ENCODE data around the gene TTC19. TPM values are rescaled to one million over a fixed set of nuclear protein-coding genes. Genes with fewer than 3 reads are reported as not detected.

Gene TTC19
- total and polyA plus RNA-seq, 9 donors, result 19.2 to 80.0 (median 32.4) TPM

DNA sequence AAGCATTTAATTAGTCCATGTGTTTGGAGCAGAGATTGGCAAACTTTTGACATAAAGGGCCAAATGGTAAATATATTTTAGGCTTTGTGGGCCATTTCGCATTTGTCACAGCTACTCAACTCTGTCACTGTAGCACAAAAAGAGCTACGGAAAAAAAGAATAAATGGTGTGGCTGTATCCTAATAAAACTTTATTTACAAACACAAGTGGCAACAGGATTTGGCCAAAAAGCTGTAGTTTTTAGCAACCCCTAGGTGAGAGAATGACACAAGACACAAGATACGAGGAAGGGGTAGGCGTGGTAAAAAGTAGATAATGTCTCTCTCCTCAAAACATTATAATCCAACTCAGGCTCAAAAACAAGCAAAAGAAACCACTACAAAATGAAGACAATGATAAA, 66.5 kb downstream of the TTC19 start:
- H3K27ac ChIP-seq, result no peak overlapping the region
- no peaks in the 10 kb centered on the region for H3K9me3 ChIP-seq

DNA sequence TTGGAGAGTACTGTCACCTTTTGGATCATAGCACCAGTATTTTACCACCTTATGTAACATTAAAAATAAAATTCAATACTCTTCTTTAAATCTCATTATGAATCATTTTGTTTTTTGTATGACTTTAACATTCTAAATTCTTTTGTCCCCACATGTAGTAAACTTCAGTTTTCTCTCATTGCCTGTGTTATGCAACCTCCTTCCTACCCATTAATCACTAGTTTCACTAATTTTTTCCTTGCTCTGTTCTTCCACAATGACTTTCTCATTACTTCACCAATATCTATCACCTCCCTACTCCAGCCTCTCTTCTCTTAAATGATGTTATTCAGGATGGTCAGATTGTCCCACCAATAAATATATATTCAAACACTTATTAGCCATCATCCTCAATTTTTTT, 68.7 kb downstream of the TTC19 start:
- H3K4me1 ChIP-seq (ENCODE audit: insufficient read depth), result peaks cover 1% of the 10 kb centered on the region
- H3K36me3 ChIP-seq, result no peaks in the 10 kb centered on the region
- intact Hi-C loops (cut with DNase I), result no loop called here
- no peak overlapping the region for H3K4me3 ChIP-seq
- H3K27ac ChIP-seq, result no peak overlapping the region
- H3K9me3 ChIP-seq, result no peaks in the 10 kb centered on the region
- TF ChIP-seq, protein P1, sequence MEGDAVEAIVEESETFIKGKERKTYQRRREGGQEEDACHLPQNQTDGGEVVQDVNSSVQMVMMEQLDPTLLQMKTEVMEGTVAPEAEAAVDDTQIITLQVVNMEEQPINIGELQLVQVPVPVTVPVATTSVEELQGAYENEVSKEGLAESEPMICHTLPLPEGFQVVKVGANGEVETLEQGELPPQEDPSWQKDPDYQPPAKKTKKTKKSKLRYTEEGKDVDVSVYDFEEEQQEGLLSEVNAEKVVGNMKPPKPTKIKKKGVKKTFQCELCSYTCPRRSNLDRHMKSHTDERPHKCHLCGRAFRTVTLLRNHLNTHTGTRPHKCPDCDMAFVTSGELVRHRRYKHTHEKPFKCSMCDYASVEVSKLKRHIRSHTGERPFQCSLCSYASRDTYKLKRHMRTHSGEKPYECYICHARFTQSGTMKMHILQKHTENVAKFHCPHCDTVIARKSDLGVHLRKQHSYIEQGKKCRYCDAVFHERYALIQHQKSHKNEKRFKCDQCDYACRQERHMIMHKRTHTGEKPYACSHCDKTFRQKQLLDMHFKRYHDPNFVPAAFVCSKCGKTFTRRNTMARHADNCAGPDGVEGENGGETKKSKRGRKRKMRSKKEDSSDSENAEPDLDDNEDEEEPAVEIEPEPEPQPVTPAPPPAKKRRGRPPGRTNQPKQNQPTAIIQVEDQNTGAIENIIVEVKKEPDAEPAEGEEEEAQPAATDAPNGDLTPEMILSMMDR (IDR thresholded peaks at IDR 0.05), result no peak
- no peak for TF ChIP-seq POLR2A (IDR thresholded peaks at IDR 0.05)
- no peak for TF ChIP-seq EP300 (IDR thresholded peaks at IDR 0.05)
- DNase-seq, result no peak
- no peaks in the 10 kb centered on the region for H3K27me3 ChIP-seq

More for the DNA sequence above, 66.5 kb downstream of the TTC19 start:
- intact Hi-C loops (cut with DNase I), result no loop called here
- H3K4me3 ChIP-seq, result no peak overlapping the region
- no peaks in the 10 kb centered on the region for H3K27me3 ChIP-seq
- TF ChIP-seq, protein P1 (IDR thresholded peaks at IDR 0.05), result no peak
- no peak for TF ChIP-seq POLR2A (IDR thresholded peaks at IDR 0.05)
- TF ChIP-seq EP300 (IDR thresholded peaks at IDR 0.05), result no peak
- no peak for DNase-seq
- H3K36me3 ChIP-seq, result no peaks in the 10 kb centered on the region
- H3K4me1 ChIP-seq (ENCODE audit: insufficient read depth), result peaks cover 1% of the 10 kb centered on the region
- WGBS, 3 donors, result 96 to 99% (median 97%) methylated on average over 4 of the region's 4 CpGs

DNA sequence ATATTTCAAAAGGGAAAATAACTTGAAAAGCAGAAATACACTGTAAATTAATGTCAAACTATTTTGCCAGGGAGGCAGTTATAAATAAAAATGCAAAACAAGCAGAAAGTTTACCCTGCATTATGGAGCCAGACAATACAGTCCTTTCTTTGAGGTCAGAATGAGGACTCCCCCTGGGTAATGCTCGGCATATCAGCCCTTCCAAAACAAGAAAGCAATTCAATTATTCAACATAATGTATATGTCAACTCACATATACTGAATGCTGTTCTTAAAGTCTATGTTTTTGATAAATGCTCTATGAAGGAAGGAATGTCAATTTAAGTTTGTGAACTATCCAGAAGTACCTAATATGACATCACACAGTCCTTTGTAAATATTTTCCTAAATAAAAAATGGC, 72.4 kb downstream of the TTC19 start:
- 89 to 95% (median 90%) methylated on average over 1 of the region's 1 CpG for WGBS, 3 donors
- intact Hi-C loops (cut with DNase I), result no loop called here
- DNase-seq, result no peak
- no peak overlapping the region for H3K4me3 ChIP-seq
- TF ChIP-seq POLR2A (IDR thresholded peaks at IDR 0.05), result no peak
- TF ChIP-seq, protein P1 (IDR thresholded peaks at IDR 0.05), result no peak
- TF ChIP-seq EP300 (IDR thresholded peaks at IDR 0.05), result no peak
- H3K27ac ChIP-seq, result no peak overlapping the region
- H3K4me1 ChIP-seq (ENCODE audit: insufficient read depth), result peaks cover 1% of the 10 kb centered on the region
- no peaks in the 10 kb centered on the region for H3K9me3 ChIP-seq
- H3K27me3 ChIP-seq, result no peaks in the 10 kb centered on the region
- no peaks in the 10 kb centered on the region for H3K36me3 ChIP-seq

DNA sequence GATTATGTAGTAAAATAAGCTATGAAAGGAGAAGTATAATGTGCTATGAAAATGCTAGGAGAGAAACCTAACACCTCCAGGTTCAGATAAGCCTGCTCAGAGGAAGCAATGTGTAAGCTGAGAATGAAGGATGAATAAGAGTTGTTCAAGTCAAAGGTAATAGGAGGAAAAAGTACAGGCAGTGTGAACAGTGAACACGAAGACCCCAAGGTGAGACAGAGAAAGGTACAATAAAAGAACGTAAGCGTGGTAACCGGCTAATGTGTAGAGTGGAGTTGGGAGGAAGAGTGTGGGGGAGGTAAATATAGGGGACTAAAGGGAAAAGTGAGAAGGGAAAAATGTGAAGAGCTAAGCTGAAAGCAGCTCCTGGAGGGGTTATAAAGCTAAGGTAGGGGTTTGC, 74.2 kb downstream of the TTC19 start:
- no peak for DNase-seq
- Histone ChIP-seq H3K27me3 (no peaks in the 10 kb centered on the region), H3K27ac (no peak overlapping the region), H3K9me3 (no peaks in the 10 kb centered on the region), H3K4me1 (ENCODE audit: insufficient read depth) (no peaks in the 10 kb centered on the region), H3K4me3 (no peak overlapping the region), H3K36me3 (no peaks in the 10 kb centered on the region)
- intact Hi-C loops (cut with DNase I), result no loop called here
- TF ChIP-seq POLR2A (IDR thresholded peaks at IDR 0.05), result no peak
- no peak for TF ChIP-seq EP300 (IDR thresholded peaks at IDR 0.05)
- TF ChIP-seq, protein P1 (IDR thresholded peaks at IDR 0.05), result no peak
- WGBS, 3 donors, result 88 to 96% (median 93%) methylated on average over 4 of the region's 4 CpGs

DNA sequence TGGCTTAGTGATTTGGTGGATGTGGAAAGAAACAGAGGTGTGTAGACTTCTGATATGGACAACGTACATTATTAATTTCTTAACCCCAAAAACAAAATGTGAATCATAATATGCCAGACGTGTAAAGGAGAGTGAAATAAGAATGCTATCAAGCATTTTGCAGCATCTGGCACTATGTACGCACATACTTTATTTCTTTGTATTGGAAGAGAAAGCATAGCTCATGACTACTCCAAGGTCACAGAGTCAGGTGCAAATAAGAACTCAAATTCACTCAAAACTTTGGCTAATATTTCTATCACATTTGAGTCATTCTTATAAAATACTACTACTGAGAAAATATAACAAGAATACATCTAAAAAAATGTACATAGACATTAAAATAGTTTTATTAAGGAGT, 74.8 kb downstream of the TTC19 start:
- no peaks in the 10 kb centered on the region for H3K27me3 ChIP-seq
- no peak overlapping the region for H3K27ac ChIP-seq
- H3K4me3 ChIP-seq, result no peak overlapping the region
- intact Hi-C loops (cut with DNase I), result no loop called here
- no peaks in the 10 kb centered on the region for H3K4me1 ChIP-seq (ENCODE audit: insufficient read depth)
- 88 to 91% (median 90%) methylated on average over 3 of the region's 3 CpGs for WGBS, 3 donors
- H3K36me3 ChIP-seq, result no peaks in the 10 kb centered on the region
- no peak for DNase-seq
- no peaks in the 10 kb centered on the region for H3K9me3 ChIP-seq
- TF ChIP-seq, protein P1 (IDR thresholded peaks at IDR 0.05), result no peak
- no peak for TF ChIP-seq POLR2A (IDR thresholded peaks at IDR 0.05)
- no peak for TF ChIP-seq EP300 (IDR thresholded peaks at IDR 0.05)
